Stimulated activated naive CD8-positive, alpha-beta T cell treated with anti-CD3 and anti-CD28 coated beads, Interleukin-15, amount 100 ng/mL, for 72 hours (primary cell): ENCODE data around the gene TBRG1.
A peak's percentile ranks its signal among the peaks of the same experiment; 100 is the strongest.

Experiments
- ATAC-seq: fragments of 150-1000 bp; cut with Tn5 transposase; 2 replicates; pipeline ENCODE4 v1.10.0; 2021; ENCODE audit warnings: mild to moderate bottlenecking, moderate library complexity
- DNase-seq, 2 donors: peaks; one replicate each; pipeline ENCODE4 v3.0.0; 2021 to 2022
- H3K27ac Mint-ChIP-seq, 2 donors: one replicate each; pipeline ENCODE4 v1.8.0; 2022; ENCODE audit warnings: mild to moderate bottlenecking in 2 of 2, mixed read lengths in 2 of 2, moderate library complexity in 2 of 2
- H3K27me3 Mint-ChIP-seq: one replicate; pipeline ENCODE4 v1.8.0; 2022; ENCODE audit warnings: mixed read lengths
- H3K4me1 Mint-ChIP-seq: one replicate; pipeline ENCODE4 v1.8.0; 2022; ENCODE audit warnings: mild to moderate bottlenecking, mixed read lengths
- H3K4me3 Mint-ChIP-seq, 2 donors: one replicate each; pipeline ENCODE4 v1.8.0; 2022; ENCODE audit warnings: mild to moderate bottlenecking in 2 of 2, mixed read lengths in 2 of 2, moderate library complexity in 1 of 2
- H3K9me3 Mint-ChIP-seq, 2 donors: one replicate each; pipeline ENCODE4 v1.8.0; 2022; ENCODE audit warnings: mixed read lengths in 2 of 2

TBRG1 gene

DNA sequence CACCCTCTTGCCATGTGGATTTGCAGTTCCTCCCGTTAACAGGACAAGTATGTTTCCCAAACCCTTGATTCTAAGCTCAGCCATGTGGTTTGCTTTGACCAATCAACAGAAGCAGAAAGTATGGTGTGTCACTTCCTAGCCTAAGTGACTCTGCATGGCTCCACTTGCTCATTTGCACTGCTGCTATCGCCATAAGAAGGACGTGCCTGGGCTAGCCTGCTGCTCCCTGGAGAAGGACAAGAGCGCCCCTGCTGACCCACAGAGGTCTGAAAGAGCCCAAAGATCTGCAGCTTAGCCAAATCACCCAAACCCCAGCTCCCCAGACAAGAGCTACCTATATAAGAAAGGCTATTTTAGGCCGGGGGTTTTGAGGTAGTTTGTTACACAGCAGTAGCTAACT lies 18.0 kb downstream of the TBRG1 start:
- Mint-ChIP-seq H3K9me3 (no peaks in the 10 kb centered on the region), H3K27ac (peak overlapping the region in 1 of 2 donors; percentile 21), H3K4me3 (no peak overlapping the region), H3K4me1 (no peaks in the 10 kb centered on the region), H3K27me3 (no peaks in the 10 kb centered on the region)
- ATAC-seq: no peak
- DNase-seq: no peak

DNA sequence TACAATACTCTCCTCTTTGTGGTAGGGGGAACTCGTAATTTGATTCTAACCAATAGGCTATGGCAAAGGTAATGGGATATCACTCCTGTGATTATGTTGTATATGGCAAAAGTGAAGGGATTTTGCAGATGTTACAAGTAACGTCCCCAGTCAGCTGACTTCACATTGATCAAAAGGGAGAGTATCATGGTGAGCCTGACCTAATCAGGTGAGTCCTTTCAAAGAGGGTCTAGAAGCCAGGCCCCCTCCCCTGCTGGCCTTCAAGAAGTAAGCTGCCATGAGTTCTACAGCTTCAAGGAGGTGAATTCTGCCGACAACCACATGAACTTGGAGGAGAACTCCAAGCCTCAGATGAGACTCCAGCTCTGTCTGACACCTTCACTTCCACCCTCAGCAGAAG lies 20.0 kb downstream of the TBRG1 start:
- ATAC-seq: no peak

DNA sequence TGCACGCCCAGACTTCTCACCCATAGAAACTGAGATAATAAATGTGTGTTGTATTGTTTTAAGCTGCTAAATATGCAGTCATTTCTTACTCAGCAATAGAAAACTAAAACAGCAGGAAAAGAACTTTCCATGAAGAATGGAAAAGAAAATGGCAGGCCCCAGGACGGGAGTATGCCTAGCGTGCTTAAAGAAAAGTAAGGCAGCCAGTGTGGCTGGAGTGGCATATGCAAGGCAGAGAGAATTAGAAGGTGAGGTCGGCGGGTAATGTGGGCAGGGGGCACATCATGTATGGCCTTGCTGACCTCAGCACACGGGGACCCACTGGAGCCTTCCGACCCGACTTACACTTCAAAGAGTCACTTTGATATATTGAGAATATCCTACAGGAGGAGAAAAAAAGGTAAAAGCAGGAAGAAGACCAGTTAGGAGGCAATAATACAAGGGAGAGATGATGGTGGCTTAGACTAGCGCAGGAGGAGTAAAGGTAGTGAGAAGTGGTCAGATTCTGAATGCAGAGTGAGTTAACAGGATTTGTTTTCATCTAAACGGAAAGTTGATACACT lies 20.5 kb downstream of the TBRG1 start:
- no peaks in the 10 kb centered on the region for H3K9me3 Mint-ChIP-seq
- no peaks in the 10 kb centered on the region for H3K4me1 Mint-ChIP-seq
- H3K4me3 Mint-ChIP-seq: no peak overlapping the region
- no peak overlapping the region for H3K27ac Mint-ChIP-seq
- ATAC-seq (no peak), DNase-seq (no peak)
- no peaks in the 10 kb centered on the region for H3K27me3 Mint-ChIP-seq

More for the DNA sequence above, 20.0 kb downstream of the TBRG1 start:
- H3K9me3 Mint-ChIP-seq: no peaks in the 10 kb centered on the region
- H3K27ac Mint-ChIP-seq: no peak overlapping the region
- H3K4me3 Mint-ChIP-seq: no peak overlapping the region
- no peaks in the 10 kb centered on the region for H3K27me3 Mint-ChIP-seq
- H3K4me1 Mint-ChIP-seq: no peaks in the 10 kb centered on the region
- DNase-seq: no peak

DNA sequence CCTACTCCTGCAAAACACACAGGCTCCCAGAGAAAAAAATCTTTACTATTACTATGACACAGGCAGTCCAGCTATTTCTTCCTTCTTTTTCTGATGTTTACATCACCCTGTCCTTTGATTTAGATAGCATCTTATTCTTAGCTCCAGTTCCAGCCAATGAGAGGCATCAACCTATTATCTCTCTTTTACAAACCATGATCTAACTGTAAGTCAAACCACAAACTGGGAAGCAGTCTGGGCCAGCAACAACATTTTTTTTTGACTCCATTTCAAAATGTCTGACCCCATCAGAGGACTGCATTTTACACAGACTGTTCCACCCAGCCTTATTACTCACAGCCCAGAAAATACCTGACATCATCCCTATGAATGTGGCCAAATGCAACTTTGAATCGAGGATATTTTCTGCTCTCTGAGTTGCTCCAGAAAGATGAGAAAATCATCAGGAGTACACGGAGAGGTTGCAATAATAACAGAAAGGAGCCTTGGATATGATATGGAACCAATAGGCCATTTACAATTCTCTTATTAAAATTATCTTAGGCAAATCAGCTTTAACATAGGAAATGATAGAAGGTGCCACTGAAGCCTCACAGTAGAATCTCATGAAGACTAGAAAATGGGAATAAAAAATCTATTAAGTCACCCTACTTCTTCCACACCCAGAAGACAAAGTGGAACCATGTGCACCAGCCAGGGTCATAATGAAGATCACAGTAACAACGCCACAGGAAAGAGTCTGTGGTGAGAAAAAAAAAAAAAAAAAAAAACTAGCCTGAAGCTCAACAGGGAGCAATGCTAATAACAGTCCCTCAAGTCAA lies 21.2 kb downstream of the TBRG1 start:
- Mint-ChIP-seq H3K9me3 (no peaks in the 10 kb centered on the region), H3K27me3 (no peaks in the 10 kb centered on the region), H3K4me3 (no peak overlapping the region), H3K4me1 (no peaks in the 10 kb centered on the region), H3K27ac (no peak overlapping the region)
- no peak for DNase-seq
- no peak for ATAC-seq

DNA sequence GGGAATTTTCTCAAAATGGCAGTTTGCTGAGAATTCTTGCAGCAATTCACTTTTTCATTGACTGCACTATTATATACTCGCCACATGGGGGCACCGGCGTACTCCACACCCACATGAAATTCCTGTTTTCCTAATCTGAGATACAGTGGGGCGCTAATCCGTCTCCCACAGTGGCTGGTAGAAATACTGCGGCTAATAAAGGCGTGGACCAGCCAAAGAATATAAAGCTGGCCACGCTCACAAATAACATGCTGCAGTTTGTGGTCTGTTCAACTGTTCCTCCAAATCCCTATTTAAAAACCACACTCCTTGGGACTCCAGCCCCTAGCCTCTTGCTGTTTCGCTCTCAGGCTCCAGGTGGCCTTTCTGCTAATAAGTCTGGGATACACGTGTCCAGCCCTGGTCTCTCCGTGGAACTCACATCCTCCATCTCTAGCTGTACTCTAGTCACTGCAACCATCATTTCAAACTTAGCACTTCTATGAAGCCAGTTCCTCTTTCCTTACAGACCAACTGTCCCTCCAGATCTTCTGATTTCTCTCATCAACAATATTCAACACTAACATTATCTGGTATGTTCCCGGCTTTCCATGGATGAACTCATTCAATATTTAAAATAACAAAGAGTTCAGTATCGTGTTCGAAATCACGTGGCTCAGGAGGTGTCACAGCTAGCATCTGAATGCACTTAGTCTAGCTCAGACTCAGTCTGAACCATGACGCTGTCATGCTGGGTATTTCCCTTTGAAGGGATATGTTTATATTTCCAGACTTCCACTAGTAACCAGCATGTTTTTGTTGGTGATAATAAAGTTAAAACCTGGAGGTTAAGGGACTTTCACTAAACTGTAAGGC lies 22.0 kb downstream of the TBRG1 start:
- H3K27me3 Mint-ChIP-seq: no peaks in the 10 kb centered on the region
- peak overlapping the region in 1 of 2 donors; percentile 51 for H3K27ac Mint-ChIP-seq
- H3K4me3 Mint-ChIP-seq: no peak overlapping the region
- DNase-seq: no peak
- H3K4me1 Mint-ChIP-seq: no peaks in the 10 kb centered on the region
- no peak for ATAC-seq
- H3K9me3 Mint-ChIP-seq: no peaks in the 10 kb centered on the region

DNA sequence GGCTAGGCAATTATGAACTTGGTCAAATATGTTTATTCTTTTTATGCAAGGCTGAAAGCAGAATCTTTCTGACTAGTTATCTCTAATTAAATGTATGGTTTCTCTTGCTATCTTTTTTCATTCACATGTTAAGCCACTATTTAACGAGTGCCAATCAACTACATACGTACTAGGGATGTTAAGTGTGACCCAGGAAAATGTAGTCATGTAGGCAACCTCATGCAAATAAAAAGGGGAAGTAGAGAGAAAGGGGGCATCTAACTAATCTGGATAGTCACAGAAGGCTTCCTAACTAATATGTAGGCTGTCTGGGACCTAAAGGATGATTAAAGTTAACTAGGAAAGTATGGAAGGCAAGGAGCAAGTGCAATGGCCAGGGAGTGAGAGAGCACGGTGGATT lies 23.5 kb downstream of the TBRG1 start:
- Mint-ChIP-seq H3K9me3 (no peaks in the 10 kb centered on the region), H3K4me3 (no peak overlapping the region), H3K4me1 (no peaks in the 10 kb centered on the region), H3K27ac (no peak overlapping the region), H3K27me3 (no peaks in the 10 kb centered on the region)
- ATAC-seq (no peak), DNase-seq (no peak)

DNA sequence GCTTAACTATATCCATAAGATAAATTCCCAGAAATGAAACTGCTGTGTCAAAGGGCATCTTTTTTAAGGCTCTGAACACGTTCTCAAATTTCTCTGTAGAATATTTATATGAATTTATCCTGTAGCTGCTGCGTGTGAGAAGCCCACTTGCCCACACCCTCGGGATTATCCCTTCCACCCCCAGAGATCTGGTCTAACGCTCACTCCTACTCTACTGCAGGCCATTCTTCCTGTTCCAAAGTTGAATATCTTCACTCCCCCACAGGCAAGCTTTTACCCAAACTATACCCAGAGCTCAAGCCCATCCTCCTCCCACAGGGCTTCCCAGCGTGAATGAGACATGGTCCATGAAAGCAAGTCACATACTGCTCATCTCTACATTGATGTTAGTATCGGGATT lies 25.9 kb downstream of the TBRG1 start:
- Mint-ChIP-seq H3K4me1 (no peaks in the 10 kb centered on the region), H3K9me3 (no peaks in the 10 kb centered on the region), H3K27me3 (no peaks in the 10 kb centered on the region), H3K27ac (no peak overlapping the region), H3K4me3 (no peak overlapping the region)
- no peak for ATAC-seq
- DNase-seq: no peak

DNA sequence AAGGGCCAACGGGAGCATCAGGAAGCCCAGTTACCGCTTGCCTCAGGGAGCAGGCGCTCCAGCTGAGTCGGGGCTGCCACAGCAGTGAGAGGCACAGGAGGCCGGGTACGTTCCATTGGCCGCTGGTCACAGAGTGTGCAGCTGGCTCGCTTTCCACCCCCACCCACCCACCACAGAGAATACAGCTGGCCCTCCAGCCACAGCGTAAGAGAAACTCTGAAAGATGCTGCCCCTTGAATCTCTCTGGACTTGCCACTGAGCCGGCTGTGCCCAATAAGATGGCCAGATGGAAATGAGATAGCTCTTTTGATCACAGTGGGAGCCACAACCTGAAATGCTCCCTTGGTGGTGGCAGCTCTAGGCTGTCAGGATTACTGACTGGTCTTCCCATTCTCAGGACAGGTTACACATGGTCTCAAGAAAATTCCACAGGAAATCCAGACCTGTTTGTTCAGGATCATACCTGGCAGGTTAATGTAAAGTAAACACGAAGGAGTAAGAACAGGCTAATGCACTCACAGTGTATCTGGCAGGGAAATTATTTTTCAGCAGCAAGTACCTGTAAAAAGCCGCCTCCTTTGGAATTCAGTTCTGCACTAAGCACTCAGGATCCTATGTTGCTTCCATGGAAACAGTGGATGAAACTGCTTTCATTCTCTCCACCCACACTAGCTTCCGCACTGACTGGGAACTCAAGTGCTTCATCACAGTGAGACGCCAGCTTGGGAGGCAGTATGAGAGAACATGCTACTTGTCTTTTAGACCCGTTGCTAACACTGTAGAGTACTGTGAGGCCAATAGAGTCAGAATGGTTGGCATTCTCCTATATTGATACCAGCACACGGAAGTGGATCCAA lies 34.3 kb downstream of the TBRG1 start:
- no peak overlapping the region for H3K27ac Mint-ChIP-seq
- no peaks in the 10 kb centered on the region for H3K27me3 Mint-ChIP-seq
- no peak overlapping the region for H3K4me3 Mint-ChIP-seq
- DNase-seq: no peak
- H3K4me1 Mint-ChIP-seq: no peaks in the 10 kb centered on the region
- no peaks in the 10 kb centered on the region for H3K9me3 Mint-ChIP-seq
- ATAC-seq: no peak

DNA sequence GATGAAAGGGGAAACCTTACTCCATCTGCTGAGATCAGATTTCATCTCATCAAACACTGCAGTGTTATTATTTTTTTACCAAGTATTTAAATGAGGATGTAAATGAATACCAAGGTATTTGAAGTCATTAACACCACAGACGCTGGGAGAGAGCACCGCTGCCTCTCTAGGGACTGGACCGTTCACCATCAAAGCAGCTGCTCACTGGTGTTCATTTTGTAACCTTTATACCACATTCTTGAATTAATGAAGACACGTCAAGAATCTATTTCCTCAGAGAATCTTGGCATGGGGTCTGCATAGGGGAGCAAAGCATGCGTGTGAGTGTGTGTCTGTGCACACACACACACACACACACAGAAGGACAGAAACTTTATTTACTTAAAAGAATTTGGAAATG lies 35.2 kb downstream of the TBRG1 start:
- no peak overlapping the region for H3K4me3 Mint-ChIP-seq
- H3K4me1 Mint-ChIP-seq: no peaks in the 10 kb centered on the region
- H3K27me3 Mint-ChIP-seq: no peaks in the 10 kb centered on the region
- no peak overlapping the region for H3K27ac Mint-ChIP-seq
- ATAC-seq (no peak), DNase-seq (no peak)
- no peaks in the 10 kb centered on the region for H3K9me3 Mint-ChIP-seq

DNA sequence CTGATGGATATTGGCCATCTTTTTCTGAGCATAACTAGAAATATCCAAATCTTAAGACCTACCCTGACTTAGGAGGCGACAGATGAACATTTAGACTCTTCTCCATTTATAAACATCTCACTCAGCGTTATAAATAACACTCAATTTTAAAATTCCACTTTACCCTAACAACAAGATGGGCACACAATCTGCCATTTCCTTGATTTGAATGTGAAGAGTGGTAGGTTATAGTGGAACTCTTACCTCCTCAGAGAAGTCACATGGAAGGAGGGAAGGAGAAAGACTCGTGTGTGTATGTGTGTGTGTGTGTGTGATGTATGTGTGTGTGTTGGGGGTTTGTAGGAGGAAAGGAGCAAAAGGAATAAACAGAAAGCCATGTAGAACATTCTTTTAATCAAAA lies 35.8 kb downstream of the TBRG1 start:
- Mint-ChIP-seq H3K27me3 (no peaks in the 10 kb centered on the region), H3K27ac (no peak overlapping the region)

DNA sequence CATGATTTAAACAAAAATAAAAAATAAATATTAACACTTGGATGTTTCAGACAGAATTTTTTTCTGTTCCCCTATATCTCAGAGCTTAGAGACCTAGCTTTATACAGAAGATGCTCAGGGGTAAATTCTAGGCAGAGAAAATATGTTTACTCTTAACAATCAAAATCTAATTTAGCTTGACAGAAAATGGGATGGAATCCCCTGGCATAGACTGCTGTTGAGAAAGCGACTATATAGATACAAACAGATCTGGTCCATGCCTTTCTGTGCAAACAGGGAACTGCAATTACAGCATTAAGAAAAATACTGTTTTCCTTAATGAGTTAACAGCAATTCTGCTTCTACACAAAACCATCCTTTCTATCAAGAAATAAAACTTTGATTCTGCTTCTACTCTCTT lies 36.3 kb downstream of the TBRG1 start:
- H3K9me3 Mint-ChIP-seq: no peaks in the 10 kb centered on the region
- no peaks in the 10 kb centered on the region for H3K4me1 Mint-ChIP-seq
- no peak for ATAC-seq
- no peak overlapping the region for H3K27ac Mint-ChIP-seq
- no peak for DNase-seq
- no peak overlapping the region for H3K4me3 Mint-ChIP-seq
- H3K27me3 Mint-ChIP-seq: no peaks in the 10 kb centered on the region

More for the DNA sequence above, 35.8 kb downstream of the TBRG1 start:
- Mint-ChIP-seq H3K4me3 (no peak overlapping the region), H3K9me3 (no peaks in the 10 kb centered on the region), H3K4me1 (no peaks in the 10 kb centered on the region)
- DNase-seq: no peak
- no peak for ATAC-seq

DNA sequence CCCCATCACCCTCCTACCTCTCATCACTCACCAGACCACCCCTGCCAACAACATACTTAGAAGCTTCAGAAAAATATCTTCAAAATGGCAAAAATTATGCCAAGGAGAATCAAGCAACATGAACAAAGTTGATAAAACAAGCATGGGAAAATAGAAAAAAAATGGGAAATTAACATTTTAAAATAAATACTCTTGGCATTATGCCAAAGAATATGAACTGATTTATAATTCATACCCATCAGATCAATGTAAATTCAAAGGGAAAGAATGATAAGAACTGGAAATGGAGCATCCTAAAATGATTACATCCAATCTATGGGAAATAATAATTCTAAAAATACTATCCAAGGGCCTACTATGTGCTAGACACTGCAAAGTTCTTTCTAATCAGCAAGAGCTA lies 38.9 kb downstream of the TBRG1 start:
- H3K4me3 Mint-ChIP-seq: no peak overlapping the region
- no peaks in the 10 kb centered on the region for H3K4me1 Mint-ChIP-seq
- no peaks in the 10 kb centered on the region for H3K27me3 Mint-ChIP-seq
- DNase-seq (no peak), ATAC-seq (no peak)
- no peak overlapping the region for H3K27ac Mint-ChIP-seq
- no peaks in the 10 kb centered on the region for H3K9me3 Mint-ChIP-seq

DNA sequence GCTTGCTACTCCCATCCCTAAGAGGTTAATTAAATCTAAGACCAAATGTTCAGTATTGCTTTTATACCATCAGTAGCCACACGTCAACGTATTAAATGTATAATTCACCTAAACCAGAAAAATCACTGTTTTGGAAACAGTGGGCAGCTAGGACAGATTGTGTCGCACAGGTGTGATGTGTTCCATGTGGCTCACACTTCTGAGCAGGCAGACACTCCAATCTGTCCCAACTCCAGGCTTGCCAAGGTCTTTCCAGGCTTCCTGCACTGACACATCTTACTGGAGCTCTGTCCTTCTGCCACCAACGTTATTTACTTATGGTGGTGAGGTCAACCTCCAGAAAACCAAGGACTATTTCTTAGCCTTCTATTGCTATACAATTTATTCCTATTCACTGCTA lies 39.4 kb downstream of the TBRG1 start:
- Mint-ChIP-seq H3K27ac (no peak overlapping the region), H3K4me1 (no peaks in the 10 kb centered on the region), H3K9me3 (no peaks in the 10 kb centered on the region), H3K27me3 (no peaks in the 10 kb centered on the region), H3K4me3 (no peak overlapping the region)
- DNase-seq (no peak), ATAC-seq (no peak)

DNA sequence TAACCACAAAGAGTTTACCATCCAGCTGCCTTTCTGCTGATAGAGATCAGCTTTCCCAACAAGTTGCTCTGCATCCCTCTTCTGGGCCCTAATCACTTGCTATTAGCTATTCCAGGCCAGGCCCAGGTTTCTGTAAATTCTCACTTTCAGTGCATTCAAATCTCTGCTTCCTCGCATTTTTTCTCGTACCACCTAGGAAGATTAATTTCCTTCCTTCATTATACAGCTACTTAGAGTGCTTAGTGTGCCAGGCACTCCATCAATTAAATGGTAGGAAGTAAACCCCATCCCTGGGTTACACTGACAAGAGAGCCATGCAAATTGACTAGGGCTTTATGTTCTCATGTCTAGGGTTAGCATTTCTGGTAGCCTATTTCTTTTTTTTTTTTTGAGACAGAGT lies 41.2 kb downstream of the TBRG1 start:
- H3K27ac Mint-ChIP-seq: no peak overlapping the region
- H3K27me3 Mint-ChIP-seq: no peaks in the 10 kb centered on the region
- H3K4me1 Mint-ChIP-seq: no peaks in the 10 kb centered on the region
- H3K9me3 Mint-ChIP-seq: no peaks in the 10 kb centered on the region
- ATAC-seq (no peak), DNase-seq (no peak)
- no peak overlapping the region for H3K4me3 Mint-ChIP-seq

DNA sequence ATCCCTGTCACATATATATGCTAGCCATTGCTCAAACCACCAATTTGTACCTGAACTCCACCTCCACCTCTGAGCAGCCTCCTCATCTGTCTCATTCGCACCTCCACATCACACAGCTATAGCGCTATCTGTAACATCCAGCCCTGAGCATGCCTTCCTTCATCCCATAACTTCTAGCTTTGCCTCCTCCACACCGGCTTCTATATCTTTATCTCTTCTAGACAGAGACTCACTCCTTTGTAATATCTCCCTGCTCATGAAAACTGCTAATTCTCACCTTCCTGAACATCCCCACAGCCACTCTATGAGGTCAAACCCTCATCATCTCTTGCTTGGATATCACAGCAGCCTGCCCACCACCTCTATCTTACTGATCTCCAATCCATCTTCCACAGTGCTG lies 44.9 kb downstream of the TBRG1 start:
- DNase-seq: no peak
- H3K4me1 Mint-ChIP-seq: peaks cover 20% of the 10 kb centered on the region
- ATAC-seq: no peak
- H3K9me3 Mint-ChIP-seq: no peaks in the 10 kb centered on the region
- H3K4me3 Mint-ChIP-seq: no peak overlapping the region
- H3K27me3 Mint-ChIP-seq: no peaks in the 10 kb centered on the region
- no peak overlapping the region for H3K27ac Mint-ChIP-seq
